Measurements from ENCODE around the gene GSK3B. TPM values are rescaled to one million over a fixed set of nuclear protein-coding genes. Genes with fewer than 3 reads are reported as not detected.

GSK3B gene
- total and polyA plus RNA-seq, 2 donors (not counting 3 experiments of a cell fraction or from before 2014, with no cell fraction given), result 22.1 to 50.1 TPM

GRCh38 chr3:120114376-120114775 is 20.1 kb upstream of the GSK3B start:
- BruUV-seq (replicated peaks), result no TSS peak
- H3K4me1 ChIP-seq (ENCODE audit: control insufficient read depth, extremely low read depth, insufficient read depth, low read length), result no peaks in the 10 kb centered on the region
- no peak overlapping the region for H3K9ac ChIP-seq (replicated peaks; ENCODE audit: extremely low read depth, insufficient read depth, low read length)
- no peaks in the 10 kb centered on the region for H3K36me3 ChIP-seq (ENCODE audit: control insufficient read depth in 2 of 2, extremely low read depth in 1 of 2, insufficient read depth in 2 of 2, low read length in 2 of 2)
- ChIA-PET POLR2A (no interaction called here), CTCF (no interaction called here)
- H2AFZ ChIP-seq (ENCODE audit: low read depth, low read length), result no peak overlapping the region
- dilution Hi-C loops (cut with MboI; ENCODE audit: extremely low pct_ligation_motif_present, low sequenced_read_pairs), result no loop called here
- H3K27me3 ChIP-seq (ENCODE audit: control insufficient read depth in 2 of 2, insufficient read depth in 2 of 2, low read length in 2 of 2), result no peaks in the 10 kb centered on the region
- DNase-seq (ENCODE audit: low read depth, low spot score) (no peak), FAIRE-seq (no peak)
- H3K9me1 ChIP-seq (replicated peaks; ENCODE audit: control insufficient read depth, extremely low read depth, insufficient read depth, low read length), result no peaks in the 10 kb centered on the region
- no peaks in the 10 kb centered on the region for H3K9me3 ChIP-seq (replicated peaks; ENCODE audit: control insufficient read depth, insufficient read depth, low read length)
- intact Hi-C loops (cut with micrococcal nuclease), result no loop called here
- no peak overlapping the region for H3K4me3 ChIP-seq (replicated peaks in 1 of 3; ENCODE audit: insufficient read depth in 1 of 3, low read depth in 1 of 3, low read length in 3 of 3)
- no peak overlapping the region for H3K4me2 ChIP-seq (ENCODE audit: insufficient read depth, low read length)
- no peak overlapping the region for H3K27ac ChIP-seq (ENCODE audit: insufficient read depth, low read depth, low read length)
- no peak for TF ChIP-seq POLR2AphosphoS5 (IDR thresholded peaks at IDR 0.05; ENCODE audit: insufficient read depth, low read depth, low read length)
- TF ChIP-seq JUN (IDR thresholded peaks at IDR 0.05; ENCODE audit: borderline replicate concordance, insufficient read depth, insufficient read length, low read depth), result no peak
- no peak for TF ChIP-seq EZH2 (IDR thresholded peaks at IDR 0.05; ENCODE audit: borderline replicate concordance, low read depth, low read length, severe bottlenecking)
- TF ChIP-seq POLR2A (IDR thresholded peaks at IDR 0.05; ENCODE audit: low read depth, low read length), result no peak
- TF ChIP-seq, protein P1, sequence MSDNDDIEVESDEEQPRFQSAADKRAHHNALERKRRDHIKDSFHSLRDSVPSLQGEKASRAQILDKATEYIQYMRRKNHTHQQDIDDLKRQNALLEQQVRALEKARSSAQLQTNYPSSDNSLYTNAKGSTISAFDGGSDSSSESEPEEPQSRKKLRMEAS (IDR thresholded peaks at IDR 0.05; ENCODE audit: insufficient read depth, insufficient read length), result no peak
- no peak for TF ChIP-seq CTCF (IDR thresholded peaks at IDR 0.05; ENCODE audit: extremely low read depth in 1 of 2, insufficient read depth in 1 of 2, low read depth in 1 of 2, low read length in 2 of 2)
- no peak for TF ChIP-seq GATA2 (IDR thresholded peaks at IDR 0.05; ENCODE audit: insufficient read depth, insufficient read length, low read depth, low read length)
- no peak for TF ChIP-seq MYC (IDR thresholded peaks at IDR 0.05; ENCODE audit: low read depth, low read length)
- TF ChIP-seq FOS (IDR thresholded peaks at IDR 0.05; ENCODE audit: borderline replicate concordance, insufficient read depth, low read length), result no peak
- no peaks in the 10 kb centered on the region for H4K20me1 ChIP-seq (replicated peaks; ENCODE audit: control insufficient read depth, extremely low read depth, insufficient read depth, low read length)
- H3K79me2 ChIP-seq (ENCODE audit: control insufficient read depth, insufficient read depth, low read length), result no peaks in the 10 kb centered on the region
